Gastroesophageal sphincter (tissue), 4 donors: ENCODE data around the gene MYL10. TPM values are rescaled to one million over a fixed set of nuclear protein-coding genes. Genes with fewer than 3 reads are reported as not detected.
"Not testable (repeated sequence)": the region's sequence is repeated elsewhere in the genome, so short reads cannot be mapped to it uniquely, and the experiment has no call there.

Experiments used
- ATAC-seq: fragments of 150-250 bp; one replicate; pipeline ENCODE4 v1.9.1; 2016; ENCODE audit warnings: mild to moderate bottlenecking, moderate library complexity
- H3K27ac ChIP-seq, 4 donors: fragments of 200-600 bp; sonication (generic) in 3 of 4; 1 replicate in 3 of 4; 2 replicates in 1 of 4; pipeline ENCODE4 v1.5.1; 2016 to 2019
- H3K27me3 ChIP-seq: fragments of 200-600 bp; sonication (generic); one replicate; pipeline ENCODE4 v1.5.1; 2019
- H3K36me3 ChIP-seq, 2 donors: fragments of 200-600 bp; sonication (generic); one replicate each; pipeline ENCODE4 v1.5.1; 2019; ENCODE audit warnings: control low read depth in 1 of 2
- H3K4me1 ChIP-seq, 3 donors: fragments of 200-600 bp; sonication (generic); 1 replicate in 2 of 3; 2 replicates in 1 of 3; pipeline ENCODE4 v1.5.1; 2016 to 2019; ENCODE audit warnings: control low read depth in 2 of 3
- H3K4me3 ChIP-seq, 2 donors: fragments of 200-600 bp; sonication (generic); one replicate each; pipeline ENCODE4 v1.5.1; 2019; ENCODE audit warnings: mild to moderate bottlenecking in 1 of 2, moderate library complexity in 1 of 2
- H3K9me3 ChIP-seq, 3 donors: fragments of 200-600 bp; sonication (generic); one replicate each; pipeline ENCODE4 v1.5.1; 2017 to 2019; ENCODE audit warnings: control low read depth in 2 of 3
- EP300 ChIP-seq: sonication (generic); formaldehyde crosslinking; IDR thresholded peaks from one replicate; pipeline ENCODE4 v1.6.1; 2017; ENCODE audit warnings: antibody characterized with exemption, mild to moderate bottlenecking
- POLR2A ChIP-seq, 2 donors: fragments of 450-650 bp; IDR thresholded peaks; one replicate each; pipeline ENCODE4 v1.6.1; 2017; ENCODE audit warnings: antibody characterized with exemption in 2 of 2, mild to moderate bottlenecking in 2 of 2, moderate library complexity in 1 of 2
- POLR2AphosphoS5 ChIP-seq: sonication (generic); formaldehyde crosslinking; IDR thresholded peaks from one replicate; pipeline ENCODE4 v1.6.1; 2017; ENCODE audit warnings: antibody characterized with exemption
- WGBS, 2 donors: methylation state at CpG; one replicate each; pipeline ENCODE4 v1.1.5; 2018; ENCODE audit warnings: low coverage in 1 of 2; 5-methylcytosine and 5-hydroxymethylcytosine counted together
- total RNA-seq, 4 donors: library from RNA; depleted of rRNA; stranded (reverse); fragments of >200 nt; gene quantifications; one replicate each; pipeline ENCODE4 v1.1.0, GENCODE V29; 2016
- TF ChIP-seq, protein P1 (sequence below), 4 experiments: fragments of 200-600 bp in 2 of 4; fragments of 450-650 bp in 2 of 4; sonication (generic) in 1 of 4; IDR thresholded peaks; one replicate each; pipeline ENCODE4 v1.5.1; 2017 to 2019; ENCODE audit warnings: antibody characterized with exemption in 4 of 4, mild to moderate bottlenecking in 2 of 4, moderate library complexity in 2 of 4

Gene MYL10
- total RNA-seq, 4 donors from 2014 or later: not detected

DNA sequence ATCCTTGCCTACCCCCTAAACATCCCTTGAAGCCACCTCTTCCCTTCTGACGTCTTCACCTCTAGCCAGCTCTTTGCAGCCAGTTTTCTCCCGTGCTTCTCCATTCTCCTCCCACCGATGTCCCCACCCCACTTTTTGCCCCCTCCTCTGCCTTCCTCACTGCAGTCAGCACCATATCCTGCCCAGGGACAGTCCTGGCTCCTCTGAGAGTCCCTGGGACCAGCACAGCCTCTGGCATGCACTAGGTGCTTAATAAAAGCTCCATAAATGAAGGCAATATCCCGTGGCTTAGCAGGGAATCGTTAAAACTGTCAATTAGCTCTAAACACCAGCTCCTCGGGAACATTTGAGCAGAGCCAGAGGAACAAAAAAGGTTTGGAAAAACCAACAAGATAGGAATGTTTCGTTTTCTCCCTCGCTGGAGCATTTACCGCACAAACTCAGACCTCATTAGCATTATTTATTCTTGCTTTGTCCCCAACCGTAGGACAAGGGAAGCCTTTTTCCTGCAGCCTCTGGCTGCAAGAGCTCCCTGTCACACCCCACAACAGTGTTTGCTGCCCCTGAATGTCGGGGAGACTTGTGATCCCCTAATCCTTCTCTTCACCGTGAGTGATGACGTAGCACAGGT is 16.1 kb downstream of the MYL10 start:
- no peak overlapping the region for H3K4me3 ChIP-seq
- no peaks in the 10 kb centered on the region for H3K9me3 ChIP-seq
- TF ChIP-seq POLR2AphosphoS5 (no peak), EP300 (no peak), POLR2A (IDR thresholded peaks at IDR 0.05) (no peak)
- TF ChIP-seq, protein P1, sequence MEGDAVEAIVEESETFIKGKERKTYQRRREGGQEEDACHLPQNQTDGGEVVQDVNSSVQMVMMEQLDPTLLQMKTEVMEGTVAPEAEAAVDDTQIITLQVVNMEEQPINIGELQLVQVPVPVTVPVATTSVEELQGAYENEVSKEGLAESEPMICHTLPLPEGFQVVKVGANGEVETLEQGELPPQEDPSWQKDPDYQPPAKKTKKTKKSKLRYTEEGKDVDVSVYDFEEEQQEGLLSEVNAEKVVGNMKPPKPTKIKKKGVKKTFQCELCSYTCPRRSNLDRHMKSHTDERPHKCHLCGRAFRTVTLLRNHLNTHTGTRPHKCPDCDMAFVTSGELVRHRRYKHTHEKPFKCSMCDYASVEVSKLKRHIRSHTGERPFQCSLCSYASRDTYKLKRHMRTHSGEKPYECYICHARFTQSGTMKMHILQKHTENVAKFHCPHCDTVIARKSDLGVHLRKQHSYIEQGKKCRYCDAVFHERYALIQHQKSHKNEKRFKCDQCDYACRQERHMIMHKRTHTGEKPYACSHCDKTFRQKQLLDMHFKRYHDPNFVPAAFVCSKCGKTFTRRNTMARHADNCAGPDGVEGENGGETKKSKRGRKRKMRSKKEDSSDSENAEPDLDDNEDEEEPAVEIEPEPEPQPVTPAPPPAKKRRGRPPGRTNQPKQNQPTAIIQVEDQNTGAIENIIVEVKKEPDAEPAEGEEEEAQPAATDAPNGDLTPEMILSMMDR (IDR thresholded peaks at IDR 0.05): no peak
- no peaks in the 10 kb centered on the region for H3K4me1 ChIP-seq
- H3K36me3 ChIP-seq: no peaks in the 10 kb centered on the region
- ATAC-seq: no peak
- no peak overlapping the region for H3K27ac ChIP-seq
- peaks cover 24% of the 10 kb centered on the region for H3K27me3 ChIP-seq
- 29 to 59% methylated on average over 10 to 11 of the region's 13 CpGs for WGBS, 2 donors

DNA sequence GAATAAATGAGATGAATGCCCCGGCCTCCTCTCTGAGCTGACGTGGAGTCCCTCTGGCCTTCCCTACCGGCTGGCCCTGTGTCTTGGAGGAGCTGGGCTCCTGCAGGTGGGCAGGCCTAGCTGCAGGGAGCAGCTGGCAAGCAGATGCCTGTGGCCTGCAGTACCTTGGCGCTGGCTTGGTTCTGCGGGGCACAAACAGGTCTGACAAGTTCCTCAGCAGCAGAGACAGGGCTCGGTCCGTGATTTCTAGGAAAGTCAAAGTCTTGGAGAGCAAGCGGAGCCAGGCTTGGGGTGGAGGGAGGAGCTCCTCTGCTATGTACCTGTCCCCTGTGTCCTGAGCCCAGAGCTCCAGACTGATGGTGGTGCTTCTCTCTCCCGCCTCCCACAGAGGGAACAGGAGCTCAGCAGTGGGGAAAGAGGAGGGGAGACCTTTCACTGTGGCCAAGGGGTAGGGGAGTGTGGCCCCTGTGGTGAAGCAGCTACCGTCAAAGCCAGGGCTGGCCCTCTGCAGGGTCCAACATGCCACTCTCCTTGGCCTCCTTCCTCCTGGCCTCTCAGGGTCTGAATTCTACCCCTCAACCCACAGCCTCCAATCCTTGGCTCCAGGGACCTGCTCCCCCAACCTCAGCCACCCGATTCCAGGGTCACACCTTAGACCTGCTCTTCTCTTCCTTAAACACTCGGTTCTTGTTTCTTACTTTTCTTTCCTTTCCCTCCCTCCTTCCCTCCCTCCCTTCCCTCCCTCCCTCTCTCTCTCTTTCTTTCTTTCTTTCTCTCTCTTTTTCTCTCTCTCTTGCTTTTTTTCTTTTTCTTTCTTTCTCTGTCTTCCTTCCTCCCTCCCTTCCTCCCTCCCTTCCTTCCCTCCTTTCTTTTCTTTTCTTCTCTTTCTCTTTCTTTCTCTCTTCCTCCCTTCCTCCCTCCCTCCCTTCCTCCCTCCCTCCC is 20.1 kb downstream of the MYL10 start:
- Histone ChIP-seq H3K4me1 (no peaks in the 10 kb centered on the region), H3K4me3 (no peak overlapping the region), H3K36me3 (no peaks in the 10 kb centered on the region), H3K27me3 (no peaks in the 10 kb centered on the region), H3K27ac (no peak overlapping the region), H3K9me3 (no peaks in the 10 kb centered on the region)
- ATAC-seq: no peak
- 72 to 83% methylated on average over 5 to 7 of the region's 12 CpGs for WGBS, 2 donors
- no peak for TF ChIP-seq POLR2A (IDR thresholded peaks at IDR 0.05)
- TF ChIP-seq EP300: no peak
- no peak for TF ChIP-seq POLR2AphosphoS5
- TF ChIP-seq, protein P1 (IDR thresholded peaks at IDR 0.05): no peak

DNA sequence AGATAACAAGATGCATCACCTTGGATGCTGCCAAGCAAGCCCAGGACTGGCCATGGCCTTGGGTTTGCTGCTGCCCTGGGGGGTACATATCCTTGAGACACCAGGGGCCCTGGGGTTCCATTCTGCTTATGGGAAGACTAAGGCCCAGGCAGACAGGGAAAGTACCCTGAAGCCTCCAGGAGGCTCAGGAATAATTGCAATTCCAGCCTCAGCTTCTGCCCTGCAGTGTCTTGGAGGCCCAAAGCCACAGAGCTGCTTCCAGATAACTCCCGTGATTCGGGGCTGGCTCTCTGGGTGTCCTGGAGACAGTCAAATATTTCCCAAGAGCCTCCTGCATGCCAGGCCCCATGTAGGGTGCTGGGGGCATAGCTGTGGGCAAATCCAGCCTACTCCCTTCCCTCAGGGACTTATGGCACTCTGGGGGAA is 22.6 kb downstream of the MYL10 start:
- TF ChIP-seq, protein P1 (IDR thresholded peaks at IDR 0.05): no peak
- no peak for TF ChIP-seq POLR2AphosphoS5
- TF ChIP-seq EP300: no peak
- TF ChIP-seq POLR2A (IDR thresholded peaks at IDR 0.05): no peak
- peaks cover 0 to 11% (median 0%) of the 10 kb centered on the region in 3 donors for H3K4me1 ChIP-seq
- no peaks in the 10 kb centered on the region for H3K36me3 ChIP-seq
- no peak overlapping the region for H3K4me3 ChIP-seq
- ATAC-seq: no peak
- no peaks in the 10 kb centered on the region for H3K9me3 ChIP-seq
- no peaks in the 10 kb centered on the region for H3K27me3 ChIP-seq
- WGBS, 2 donors: no CpG with 5 or more reads among the region's 2 CpGs
- H3K27ac ChIP-seq: no peak overlapping the region

DNA sequence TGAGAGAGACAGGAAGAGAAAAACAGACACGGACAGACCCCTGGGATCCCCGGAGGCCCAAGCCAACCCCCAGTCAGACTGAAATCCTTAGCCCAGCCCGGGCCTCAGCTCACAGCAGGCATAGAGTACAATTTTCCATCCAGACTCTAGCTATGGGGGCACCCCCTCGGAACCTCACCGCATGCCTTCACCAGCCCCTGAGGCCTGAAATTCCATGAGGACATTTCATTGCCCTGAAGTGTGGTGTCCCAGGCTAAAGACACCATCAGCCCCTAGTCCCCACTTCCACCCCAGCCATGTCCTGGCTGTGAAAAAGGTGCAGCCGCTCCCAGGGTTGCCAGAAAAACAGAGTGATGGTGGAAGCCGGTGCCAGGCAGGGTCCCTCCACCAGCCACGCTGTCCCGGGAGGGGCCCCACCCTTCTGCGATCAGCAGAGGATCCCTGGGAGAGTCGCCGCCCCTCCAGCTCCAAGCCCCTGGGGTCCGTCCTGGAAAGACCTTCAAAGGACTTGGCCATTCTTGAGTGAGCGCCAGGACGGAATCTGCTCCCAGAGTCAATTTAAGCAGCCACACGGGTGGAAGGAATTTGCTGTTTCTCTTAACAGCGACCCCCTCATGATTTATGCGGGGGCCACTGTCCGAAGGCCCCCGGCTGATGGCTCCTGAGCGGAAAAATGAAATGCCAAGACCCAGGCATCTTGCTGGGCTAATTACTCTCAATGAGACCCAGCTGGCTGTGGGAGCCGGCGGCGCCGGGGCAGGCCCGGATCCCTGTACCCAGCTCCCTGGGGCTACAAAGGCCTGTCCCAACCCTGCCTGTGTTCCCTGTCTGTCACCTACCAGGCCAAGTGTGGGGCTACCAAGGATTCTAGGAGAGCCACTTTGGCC is 23.2 kb downstream of the MYL10 start:
- Histone ChIP-seq H3K4me3 (no peak overlapping the region), H3K27me3 (no peaks in the 10 kb centered on the region), H3K4me1 (peaks cover 0 to 11% (median 0%) of the 10 kb centered on the region in 3 donors), H3K9me3 (no peaks in the 10 kb centered on the region), H3K27ac (no peak overlapping the region), H3K36me3 (no peaks in the 10 kb centered on the region)
- 42 to 70% methylated on average over 2 to 3 of the region's 26 CpGs for WGBS, 2 donors
- no peak for ATAC-seq
- TF ChIP-seq EP300: no peak
- TF ChIP-seq, protein P1 (IDR thresholded peaks at IDR 0.05): no peak
- no peak for TF ChIP-seq POLR2AphosphoS5
- no peak for TF ChIP-seq POLR2A (IDR thresholded peaks at IDR 0.05)

DNA sequence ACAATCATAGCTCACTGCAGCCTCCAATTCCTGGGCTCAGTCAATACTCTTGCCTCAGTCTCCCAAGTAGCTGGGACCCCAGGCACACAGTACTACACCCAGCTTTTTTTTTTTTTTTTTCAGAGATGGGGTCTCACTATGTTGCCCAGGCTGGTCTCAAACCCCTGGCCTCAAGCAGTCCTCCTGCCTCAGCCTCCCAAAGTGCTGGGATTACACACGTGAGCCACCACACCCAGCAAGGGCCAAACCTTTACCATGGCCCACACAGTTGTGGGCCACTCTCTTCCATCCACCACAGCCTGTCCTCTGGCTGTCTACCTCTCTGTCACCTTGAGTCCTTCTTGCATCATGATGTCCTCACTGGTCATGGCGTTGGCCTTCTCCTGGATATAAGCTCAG is 24.2 kb downstream of the MYL10 start:
- 83% methylated on average over 1 of the region's 2 CpGs; no CpG with 5 or more reads in 1 of the 2 donors for WGBS, 2 donors
- not testable (repeated sequence) for H3K4me3 ChIP-seq, H3K27me3 ChIP-seq, H3K9me3 ChIP-seq, H3K27ac ChIP-seq, H3K36me3 ChIP-seq, ATAC-seq
- peaks cover 0 to 11% (median 0%) of the 10 kb centered on the region in 3 donors for H3K4me1 ChIP-seq
